ENCODE measurements around the gene ACVR2B.

ACVR2B gene

GRCh38 chr3:38475716-38476115, 22.0 kb downstream of the ACVR2B start:
- H3K27me3 ChIP-seq: no peaks in the 10 kb centered on the region
- peaks cover 1 to 34% (median 17%) of the 10 kb centered on the region in 3 donors for H3K36me3 ChIP-seq
- H3K4me1 ChIP-seq: peaks cover 0 to 14% (median 4%) of the 10 kb centered on the region in 4 donors
- TF ChIP-seq CTCF (IDR thresholded peaks at IDR 0.05): no peak
- no peaks in the 10 kb centered on the region for H3K9me3 ChIP-seq
- no peak overlapping the region for H3K4me3 ChIP-seq
- intact Hi-C loops (cut with DNase I; ENCODE audit: low total_unique reads): loop anchor here (5.0 kb wide), 1 partner anchor 358 kb away; no protein-coding TSS in a partner anchor
- DNase-seq: no peak
- no peak overlapping the region for H3K27ac ChIP-seq

- Histone ChIP-seq H3K27me3 (no peaks in the 10 kb centered on the region), H3K4me3 (no peak overlapping the region), H3K36me3 (peaks cover 5 to 39% (median 23%) of the 10 kb centered on the region in 3 donors), H3K4me1 (peaks cover 0 to 14% (median 4%) of the 10 kb centered on the region in 4 donors), H3K27ac (no peak overlapping the region), H3K9me3 (no peaks in the 10 kb centered on the region)
- TF ChIP-seq CTCF (IDR thresholded peaks at IDR 0.05): no peak
- intact Hi-C loops (cut with DNase I; ENCODE audit: low total_unique reads): loop anchor here (5.0 kb wide), 1 partner anchor 359 kb away; no protein-coding TSS in a partner anchor
- no peak for DNase-seq
These were observed 22.6 kb downstream of the ACVR2B start for GRCh38 chr3:38476157-38476756.

- TF ChIP-seq CTCF (IDR thresholded peaks at IDR 0.05): no peak
- no peak for DNase-seq
- Histone ChIP-seq H3K27me3 (no peaks in the 10 kb centered on the region), H3K36me3 (peaks cover 12 to 49% (median 33%) of the 10 kb centered on the region in 3 donors), H3K27ac (no peak overlapping the region), H3K9me3 (no peaks in the 10 kb centered on the region), H3K4me3 (no peak overlapping the region), H3K4me1 (peaks cover 0 to 13% (median 4%) of the 10 kb centered on the region in 4 donors)
- intact Hi-C loops (cut with DNase I; ENCODE audit: low total_unique reads): loop anchor here (5.0 kb wide), 1 partner anchor 360 kb away; no protein-coding TSS in a partner anchor
These were observed 23.5 kb downstream of the ACVR2B start for GRCh38 chr3:38477057-38477820.

GRCh38 chr3:38477839-38478450, 24.3 kb downstream of the ACVR2B start:
- H3K4me1 ChIP-seq: peaks cover 0 to 6% (median 3%) of the 10 kb centered on the region in 4 donors
- H3K27ac ChIP-seq: no peak overlapping the region
- no peak for TF ChIP-seq CTCF (IDR thresholded peaks at IDR 0.05)
- no peak overlapping the region for H3K4me3 ChIP-seq
- intact Hi-C loops (cut with DNase I; ENCODE audit: low total_unique reads): loop anchor here (2.0 to 5.0 kb wide), 2 partner anchors 131 to 361 kb away; partner anchors contain the start of gene XYLB
- H3K36me3 ChIP-seq: peaks cover 14 to 56% (median 40%) of the 10 kb centered on the region in 3 donors
- no peak for DNase-seq
- H3K9me3 ChIP-seq: no peaks in the 10 kb centered on the region
- no peaks in the 10 kb centered on the region for H3K27me3 ChIP-seq

- Histone ChIP-seq H3K4me3 (no peak overlapping the region), H3K27ac (no peak overlapping the region), H3K36me3 (peaks cover 14 to 65% (median 48%) of the 10 kb centered on the region in 3 donors), H3K9me3 (no peaks in the 10 kb centered on the region), H3K4me1 (no peaks in the 10 kb centered on the region), H3K27me3 (no peaks in the 10 kb centered on the region)
- no peak for TF ChIP-seq CTCF (IDR thresholded peaks at IDR 0.05)
- DNase-seq: no peak
- intact Hi-C loops (cut with DNase I; ENCODE audit: low total_unique reads): loop anchor here (2.0 to 5.0 kb wide), 2 partner anchors 132 to 362 kb away; partner anchors contain the start of gene XYLB
These were observed 25.2 kb downstream of the ACVR2B start for GRCh38 chr3:38478901-38479300.

All from tibial artery (tissue), 4 donors.